Mesodermal cell (in vitro differentiated cells): ENCODE data around the gene BAIAP3.

Source experiments
- H3K27ac ChIP-seq: 2 replicates; pipeline ENCODE4 v1.7.0; 2013; ENCODE audit warnings: mild to moderate bottlenecking, low read depth, low read length, moderate library complexity; ENCODE audit not compliant: severe bottlenecking
- H3K36me3 ChIP-seq: 2 replicates; pipeline ENCODE4 v1.7.1; 2013; ENCODE audit warnings: mild to moderate bottlenecking, low read length, moderate library complexity; ENCODE audit not compliant: control insufficient read depth, insufficient read depth
- H3K4me1 ChIP-seq: one replicate; pipeline ENCODE4 v1.7.1; 2013; ENCODE audit warnings: mild to moderate bottlenecking, low read length; ENCODE audit not compliant: insufficient read depth, control insufficient read depth, poor library complexity, severe bottlenecking
- H3K4me3 ChIP-seq: 2 replicates; pipeline ENCODE4 v1.7.0; 2013; ENCODE audit warnings: low read length, control low read depth, mild to moderate bottlenecking; ENCODE audit not compliant: insufficient read depth, poor library complexity, severe bottlenecking; ENCODE audit errors: extremely low read depth
- H3K9me3 ChIP-seq: 2 replicates; pipeline ENCODE4 v1.7.1; 2013; ENCODE audit warnings: mild to moderate bottlenecking, low read length, moderate library complexity; ENCODE audit not compliant: control insufficient read depth
- WGBS, 2 experiments: methylation state at CpG; one replicate each; pipeline ENCODE4 v1.1.5; 2013; ENCODE audit warnings: missing lambda C conversion rate in 2 of 2; ENCODE audit not compliant: insufficient coverage in 2 of 2; 5-methylcytosine and 5-hydroxymethylcytosine counted together

Gene BAIAP3

GRCh38 chr16:1311212-1311737 is 22.2 kb upstream of the BAIAP3 start:
- H3K36me3 ChIP-seq, result peaks cover 49% of the 10 kb centered on the region
- 36 to 52% methylated on average over 8 to 12 of the region's 13 CpGs for WGBS, 2 experiments

GRCh38 chr16:1311738-1312466 is 21.5 kb upstream of the BAIAP3 start:
- Histone ChIP-seq H3K4me1 (peaks cover 10% of the 10 kb centered on the region), H3K36me3 (peaks cover 55% of the 10 kb centered on the region), H3K9me3 (no peaks in the 10 kb centered on the region), H3K4me3 (peak overlapping the region; percentile 84), H3K27ac (no peak overlapping the region)
- WGBS, 2 experiments, result 88 to 90% methylated on average over 25 to 32 of the region's 35 CpGs

More at GRCh38 chr16:1311212-1311737, 22.2 kb upstream of the BAIAP3 start:
- H3K27ac ChIP-seq, result no peak overlapping the region
- H3K4me3 ChIP-seq, result peak overlapping the region; percentile 84
- peaks cover 10% of the 10 kb centered on the region for H3K4me1 ChIP-seq
- no peaks in the 10 kb centered on the region for H3K9me3 ChIP-seq

- Histone ChIP-seq H3K4me3 (no peak overlapping the region), H3K27ac (no peak overlapping the region), H3K4me1 (peaks cover 10% of the 10 kb centered on the region), H3K36me3 (peaks cover 60% of the 10 kb centered on the region), H3K9me3 (no peaks in the 10 kb centered on the region)
- 97 to 98% methylated on average over 16 of the region's 16 CpGs for WGBS, 2 experiments
These were observed 21.0 kb upstream of the BAIAP3 start for GRCh38 chr16:1312467-1312816.

- H3K27ac ChIP-seq, result no peak overlapping the region
- peaks cover 10% of the 10 kb centered on the region for H3K4me1 ChIP-seq
- WGBS, 2 experiments, result 94 to 97% methylated on average over 15 of the region's 15 CpGs
- H3K4me3 ChIP-seq, result no peak overlapping the region
- H3K9me3 ChIP-seq, result no peaks in the 10 kb centered on the region
- H3K36me3 ChIP-seq, result peaks cover 65% of the 10 kb centered on the region
These were observed 20.5 kb upstream of the BAIAP3 start for GRCh38 chr16:1312903-1313302.

GRCh38 chr16:1313721-1314369 is 19.6 kb upstream of the BAIAP3 start:
- H3K4me3 ChIP-seq, result no peak overlapping the region
- peaks cover 10% of the 10 kb centered on the region for H3K4me1 ChIP-seq
- H3K27ac ChIP-seq, result no peak overlapping the region
- WGBS, 2 experiments, result 97 to 99% methylated on average over 37 of the region's 38 CpGs
- peaks cover 74% of the 10 kb centered on the region for H3K36me3 ChIP-seq
- no peaks in the 10 kb centered on the region for H3K9me3 ChIP-seq

GRCh38 chr16:1314399-1315068 is 18.9 kb upstream of the BAIAP3 start:
- Histone ChIP-seq H3K4me3 (no peak overlapping the region), H3K36me3 (peaks cover 81% of the 10 kb centered on the region), H3K27ac (no peak overlapping the region), H3K4me1 (peaks cover 10% of the 10 kb centered on the region), H3K9me3 (no peaks in the 10 kb centered on the region)
- WGBS, 2 experiments, result 97 to 98% methylated on average over 23 to 28 of the region's 28 CpGs

GRCh38 chr16:1315081-1316032 is 18.1 kb upstream of the BAIAP3 start:
- peaks cover 10% of the 10 kb centered on the region for H3K4me1 ChIP-seq
- H3K9me3 ChIP-seq, result no peaks in the 10 kb centered on the region
- no peak overlapping the region for H3K4me3 ChIP-seq
- no peak overlapping the region for H3K27ac ChIP-seq
- peaks cover 90% of the 10 kb centered on the region for H3K36me3 ChIP-seq
- 90 to 93% methylated on average over 43 to 44 of the region's 46 CpGs for WGBS, 2 experiments

GRCh38 chr16:1316033-1316405 is 17.4 kb upstream of the BAIAP3 start:
- Histone ChIP-seq H3K9me3 (no peaks in the 10 kb centered on the region), H3K4me1 (peaks cover 9% of the 10 kb centered on the region), H3K27ac (no peak overlapping the region), H3K36me3 (peaks cover 96% of the 10 kb centered on the region), H3K4me3 (no peak overlapping the region)
- WGBS, 2 experiments, result 96 to 97% methylated on average over 13 to 14 of the region's 14 CpGs

- 96 to 97% methylated on average over 32 of the region's 32 CpGs for WGBS, 2 experiments
- Histone ChIP-seq H3K27ac (no peak overlapping the region), H3K4me3 (no peak overlapping the region), H3K4me1 (no peaks in the 10 kb centered on the region), H3K36me3 (peaks cover 99% of the 10 kb centered on the region), H3K9me3 (no peaks in the 10 kb centered on the region)
These were observed 15.8 kb upstream of the BAIAP3 start for GRCh38 chr16:1317479-1318267.

GRCh38 chr16:1318268-1318545 is 15.2 kb upstream of the BAIAP3 start:
- H3K4me3 ChIP-seq, result no peak overlapping the region
- no peak overlapping the region for H3K27ac ChIP-seq
- peaks cover 95% of the 10 kb centered on the region for H3K36me3 ChIP-seq
- no peaks in the 10 kb centered on the region for H3K4me1 ChIP-seq
- WGBS, 2 experiments, result 79 to 87% methylated on average over 8 to 9 of the region's 9 CpGs
- no peaks in the 10 kb centered on the region for H3K9me3 ChIP-seq
